Epidermal melanocyte (primary cell): ENCODE measurements around the gene COMT.

Experiments used
- DNase-seq: peaks from one replicate; pipeline ENCODE4 v3.0.0; 2011; ENCODE audit warnings: low spot score; ENCODE audit not compliant: insufficient read length

The COMT gene

DNA sequence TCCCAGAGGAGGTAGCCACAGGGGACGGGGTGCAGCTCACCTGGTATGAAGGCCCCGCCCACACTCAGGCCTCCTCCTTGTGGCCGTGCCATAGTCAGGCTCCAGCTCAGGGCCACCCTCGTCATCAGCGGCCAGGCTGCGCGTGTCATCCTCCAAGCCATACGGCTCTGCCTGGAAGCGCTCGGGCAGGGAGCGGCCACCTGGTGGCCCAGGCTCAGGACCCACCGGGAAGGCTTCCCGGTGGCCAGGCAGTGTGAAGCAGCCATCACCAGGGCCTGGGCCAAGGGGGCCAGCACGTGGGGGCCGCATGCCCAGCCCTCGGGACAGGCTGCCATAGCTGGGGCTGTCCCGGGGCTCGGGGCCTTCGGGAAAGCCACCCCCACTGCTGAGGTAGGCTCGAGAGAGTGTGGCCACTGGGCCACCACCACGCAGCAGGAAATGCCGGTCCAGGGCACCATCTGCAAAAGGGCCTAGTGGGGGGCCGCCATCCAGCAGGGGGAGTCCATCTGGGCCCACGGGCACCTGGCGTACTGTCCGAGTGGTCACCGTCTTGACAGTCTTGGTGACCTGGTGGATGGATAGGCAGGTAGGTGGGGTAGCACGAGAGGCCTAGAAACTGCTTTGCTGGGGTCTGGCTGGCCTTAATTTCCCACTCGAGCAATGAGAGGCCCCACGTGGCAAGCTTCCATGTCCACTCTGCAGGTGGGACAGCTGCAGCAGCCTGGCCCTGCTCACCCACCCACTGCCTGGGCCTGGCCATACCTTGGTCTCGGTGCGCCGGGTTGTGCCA lies 39.8 kb downstream of the COMT start:
- no peak for DNase-seq

DNA sequence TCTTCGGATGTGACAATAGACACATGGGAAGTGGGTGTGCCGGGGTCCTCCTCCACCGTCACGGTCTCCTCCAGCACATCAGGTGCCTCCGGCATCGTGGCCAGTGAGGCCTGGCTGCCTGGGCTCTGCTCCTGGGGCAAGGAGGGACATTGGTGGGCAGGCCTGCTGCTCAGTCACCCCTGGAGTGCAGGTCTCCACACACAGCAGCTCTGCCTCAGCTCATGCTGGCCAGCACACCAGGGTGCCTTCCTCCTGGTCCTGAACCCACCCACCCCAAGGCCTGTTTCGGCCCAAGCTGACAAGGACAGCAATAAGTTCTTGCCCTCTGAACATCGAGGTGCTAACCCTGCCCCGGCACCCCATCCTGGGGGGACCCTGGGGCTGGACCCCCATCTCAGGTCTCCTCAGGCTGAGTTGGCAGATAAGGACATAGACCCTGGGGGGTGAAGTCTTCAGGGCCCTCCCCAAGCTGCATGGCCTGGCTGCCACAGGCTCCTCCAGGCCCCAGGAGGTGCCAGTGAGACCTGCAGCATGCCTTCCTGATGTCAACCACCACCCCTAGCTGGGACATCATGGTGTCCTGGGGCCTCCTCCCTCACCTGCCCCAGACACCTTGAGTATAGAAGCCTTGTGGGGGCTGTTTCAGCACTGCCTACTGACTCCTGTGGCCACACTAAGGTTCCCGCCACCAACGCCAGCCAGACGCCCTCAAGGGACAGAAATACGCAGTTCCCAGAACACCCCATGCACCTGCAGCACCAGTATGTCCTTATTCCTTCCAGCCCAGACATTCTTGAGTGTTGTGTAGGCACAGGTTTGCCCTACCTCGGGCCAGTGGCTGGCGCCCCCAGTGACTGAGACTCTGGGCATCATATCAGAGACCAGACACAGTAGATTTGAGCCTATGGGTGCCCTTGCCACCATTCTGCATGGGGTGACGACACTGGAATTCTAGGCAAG lies 40.7 kb downstream of the COMT start:
- no peak for DNase-seq

DNA sequence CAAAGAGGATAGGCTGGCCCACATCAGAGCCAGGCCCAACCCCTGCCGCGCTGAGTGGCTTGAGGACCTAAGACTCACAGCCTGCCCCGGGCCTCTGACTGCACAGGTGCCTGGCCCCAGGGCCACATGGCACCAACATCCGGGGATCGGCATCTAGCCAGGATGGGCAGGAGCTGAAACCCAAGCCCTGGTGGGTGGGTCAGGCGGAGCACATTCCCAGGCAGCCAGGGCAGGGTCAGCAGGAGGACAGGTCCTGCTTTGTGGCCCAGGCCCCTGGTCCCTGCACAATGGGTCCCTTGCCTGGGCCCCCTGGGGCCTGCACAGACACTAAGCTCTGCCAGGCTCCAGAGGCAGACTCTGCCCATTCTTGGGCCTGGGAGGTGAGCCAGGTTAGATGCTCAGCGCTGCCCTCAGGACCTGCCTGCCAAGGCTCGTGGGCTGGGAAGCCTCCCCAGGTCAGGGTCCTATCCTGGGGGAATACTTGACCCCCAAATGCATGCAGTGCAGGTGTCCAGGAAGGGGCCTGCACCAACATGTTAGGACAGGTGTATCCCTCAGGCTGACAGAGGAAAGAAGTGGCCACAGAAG lies 41.5 kb downstream of the COMT start:
- no peak for DNase-seq

DNA sequence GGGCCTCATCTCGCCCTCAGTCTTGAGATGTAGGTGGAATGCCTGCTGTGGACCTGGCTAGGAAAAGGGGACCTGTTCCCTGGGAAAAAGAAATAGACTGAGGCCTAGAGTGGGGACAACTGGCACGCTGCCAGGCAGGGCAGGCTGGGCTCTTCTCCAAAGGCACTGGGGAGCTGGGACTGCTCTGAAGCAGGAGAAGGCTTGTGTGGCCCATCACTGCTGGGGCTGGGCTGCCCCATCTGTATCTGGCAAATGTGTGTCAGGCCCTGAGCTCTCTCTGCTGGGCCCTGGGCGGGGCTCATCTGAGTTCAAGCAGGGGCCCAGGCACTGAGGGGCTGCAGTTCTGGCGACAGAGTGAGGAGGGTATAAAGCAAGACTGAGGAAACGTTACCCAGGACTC lies 42.2 kb downstream of the COMT start:
- DNase-seq = no peak

DNA sequence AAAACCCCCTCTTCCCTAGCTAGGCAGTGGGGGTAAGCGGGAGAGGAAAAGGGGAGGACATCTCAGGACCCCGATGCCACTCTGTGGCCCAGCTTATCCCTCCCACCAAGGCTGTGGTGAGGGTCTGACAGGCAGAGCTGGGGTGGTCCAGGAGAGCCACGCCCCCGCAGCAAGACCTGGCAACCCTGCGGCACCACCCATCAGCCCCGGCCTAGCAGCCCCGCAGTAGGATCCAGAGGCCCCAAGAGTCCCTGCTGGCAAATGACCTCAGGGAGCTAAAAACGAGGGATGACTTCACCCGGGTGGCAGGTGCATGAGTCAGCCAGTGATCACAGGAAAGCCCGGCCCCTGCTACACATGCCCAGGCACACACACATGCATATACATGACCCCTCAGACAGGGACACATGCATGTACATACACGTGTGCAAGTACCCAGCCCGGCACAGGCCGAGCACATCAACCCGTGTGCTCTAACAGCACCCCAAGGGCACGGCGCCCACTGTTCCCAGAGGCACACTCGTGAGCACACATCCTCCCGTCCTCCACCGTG lies 42.7 kb downstream of the COMT start:
- DNase-seq = no peak

DNA sequence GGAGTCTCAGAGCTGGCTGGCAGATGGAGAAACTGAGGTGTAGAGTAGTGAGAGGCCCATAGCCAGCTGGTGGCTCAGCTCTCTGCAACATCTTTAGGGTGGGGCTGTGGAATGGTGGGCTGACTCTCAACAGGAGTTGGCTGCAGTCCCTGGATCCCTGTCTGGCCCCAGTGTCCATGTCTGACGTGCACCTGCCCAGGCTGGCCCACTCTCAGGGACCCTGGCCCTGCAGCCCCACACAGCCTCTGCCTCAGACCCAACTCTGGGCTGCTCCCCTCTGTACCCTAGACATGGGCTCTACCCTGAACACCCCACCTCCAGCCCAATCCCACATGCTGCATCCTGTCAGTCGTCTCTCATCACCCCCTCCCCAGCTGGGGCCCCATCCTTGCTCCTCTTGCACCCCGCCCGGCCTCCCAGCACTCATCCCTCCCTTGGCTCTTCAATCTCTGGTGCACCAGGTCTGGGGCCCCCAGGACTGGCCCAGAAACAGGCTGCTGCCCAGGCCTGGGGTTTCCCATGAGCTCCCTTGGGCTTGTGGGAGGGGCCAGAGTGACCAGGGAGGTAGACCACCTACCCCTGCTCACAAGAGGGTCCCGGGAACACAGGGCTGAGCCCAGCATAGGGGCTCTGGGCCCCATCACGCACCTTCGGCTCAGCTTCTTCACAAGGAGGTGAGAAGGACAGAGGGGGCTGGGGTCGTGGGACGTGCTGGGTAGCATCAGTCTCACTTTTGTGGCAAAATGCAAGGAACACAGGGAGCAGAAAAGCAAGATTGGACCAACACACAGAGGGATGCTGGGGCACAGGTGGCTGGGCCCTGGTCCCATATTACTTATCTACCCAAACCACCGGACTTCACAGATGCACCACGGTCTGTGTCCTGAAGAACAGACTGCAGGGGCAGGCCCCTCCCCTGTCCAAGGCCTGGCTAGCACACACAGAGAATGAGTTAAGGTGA lies 43.6 kb downstream of the COMT start:
- no peak for DNase-seq

DNA sequence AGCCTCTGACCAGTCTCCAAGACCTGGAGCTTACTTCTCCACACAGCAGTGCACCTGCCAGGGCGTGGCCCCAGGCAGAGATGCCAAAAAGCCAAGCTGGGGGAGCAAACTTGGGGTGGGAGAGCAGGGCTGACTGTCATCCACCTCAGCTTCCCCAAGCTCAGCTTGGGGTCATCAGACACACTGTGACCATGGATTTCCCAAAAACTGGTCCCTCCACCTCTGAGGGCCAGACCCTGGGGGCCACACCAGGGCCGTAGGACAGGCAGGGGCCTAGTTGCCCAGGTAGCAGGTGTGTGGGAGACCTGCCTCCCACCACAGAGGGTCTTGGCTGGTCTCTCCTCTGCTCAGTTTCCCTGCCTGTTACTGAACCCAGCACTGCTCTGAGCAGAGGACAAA lies 44.4 kb downstream of the COMT start:
- no peak for DNase-seq

DNA sequence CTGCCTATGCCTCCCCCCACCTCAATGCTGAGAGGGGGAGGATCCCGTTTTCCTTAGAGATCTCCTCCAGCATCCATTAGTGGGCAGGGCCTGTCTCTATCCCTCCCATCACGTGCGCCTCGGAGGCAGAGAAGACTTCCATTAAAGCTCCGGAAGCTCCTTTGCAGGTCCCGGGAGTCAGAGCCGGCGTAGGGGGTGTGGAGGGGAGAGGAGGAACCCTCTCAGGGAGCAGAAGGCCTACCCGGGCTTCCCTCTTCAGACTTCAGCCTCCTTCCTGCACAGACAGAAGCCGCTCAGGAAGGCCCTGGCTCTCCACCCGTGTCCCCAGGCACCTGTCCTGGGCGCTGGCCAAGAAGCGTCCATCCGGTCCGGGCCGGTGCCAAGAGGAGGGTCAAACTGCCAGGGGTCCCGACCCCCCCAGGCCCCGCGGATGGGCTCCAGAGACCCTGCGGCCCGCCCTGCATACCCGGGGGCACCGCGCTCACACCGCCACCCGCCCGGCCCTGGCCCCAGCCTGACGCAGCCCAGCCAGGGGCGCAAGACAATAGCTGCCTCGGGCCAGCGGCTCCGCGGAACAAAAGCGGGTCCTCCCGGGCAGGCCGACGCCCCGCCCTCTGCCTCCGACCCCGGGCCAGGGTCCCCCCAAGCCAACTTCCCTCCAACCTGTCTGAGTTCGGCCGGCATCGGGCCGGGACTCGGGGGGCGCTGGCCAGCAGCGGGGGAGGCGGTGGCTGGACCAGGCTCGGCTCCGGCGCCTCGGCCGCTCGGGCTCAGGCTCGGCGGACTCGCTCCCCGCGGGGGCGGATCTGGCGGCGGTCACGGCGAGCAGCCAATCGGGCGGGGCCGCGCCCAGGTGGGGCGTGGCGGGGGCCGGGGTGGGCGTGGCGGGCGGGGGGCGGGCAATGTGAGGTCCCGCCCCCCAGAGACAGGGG lies 45.1 kb downstream of the COMT start:
- peak; percentile 93 for DNase-seq

DNA sequence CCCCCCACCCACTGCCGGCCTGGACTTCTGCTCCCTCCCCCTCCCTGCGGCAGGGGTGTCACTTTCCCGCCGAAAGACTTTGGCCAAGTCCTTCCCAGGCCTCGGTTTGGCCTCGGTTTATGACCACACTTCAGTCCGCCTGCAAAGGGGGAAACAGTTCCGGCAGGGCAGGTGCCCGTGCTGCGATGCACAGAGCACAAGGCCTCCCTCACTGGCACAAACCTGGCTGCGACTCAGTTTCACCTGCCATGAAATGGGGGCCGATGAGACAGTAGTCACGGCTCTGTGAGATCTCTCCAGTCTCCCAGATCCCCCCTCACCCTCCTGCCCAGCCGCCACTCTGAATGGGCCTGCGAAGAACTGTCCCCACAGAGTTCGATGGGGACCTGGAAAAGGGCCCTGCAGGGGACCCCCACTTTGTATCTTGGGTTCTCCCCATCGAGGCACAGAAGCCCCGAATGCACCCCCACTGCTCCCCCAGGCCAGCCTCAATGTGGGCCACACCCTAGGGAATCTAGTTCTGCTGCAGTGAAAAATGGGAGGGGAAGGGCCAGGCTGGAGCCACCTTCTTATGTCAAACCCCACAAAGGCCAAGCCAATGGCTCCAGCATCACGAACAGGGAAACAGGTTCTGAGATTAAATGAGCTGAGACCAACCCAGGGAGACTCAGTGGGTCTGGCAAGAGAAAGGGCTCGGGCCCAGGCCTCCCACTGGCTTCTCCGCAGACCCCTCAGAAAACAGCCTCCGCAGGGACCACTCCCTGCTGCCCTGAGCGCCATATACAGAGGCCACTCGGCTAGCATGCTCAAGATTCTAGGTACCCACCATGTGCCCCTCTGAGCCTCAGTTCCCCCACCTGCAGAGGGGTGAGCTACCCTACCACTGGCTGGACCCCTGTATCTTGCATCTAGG lies 46.1 kb downstream of the COMT start:
- DNase-seq = no peak

DNA sequence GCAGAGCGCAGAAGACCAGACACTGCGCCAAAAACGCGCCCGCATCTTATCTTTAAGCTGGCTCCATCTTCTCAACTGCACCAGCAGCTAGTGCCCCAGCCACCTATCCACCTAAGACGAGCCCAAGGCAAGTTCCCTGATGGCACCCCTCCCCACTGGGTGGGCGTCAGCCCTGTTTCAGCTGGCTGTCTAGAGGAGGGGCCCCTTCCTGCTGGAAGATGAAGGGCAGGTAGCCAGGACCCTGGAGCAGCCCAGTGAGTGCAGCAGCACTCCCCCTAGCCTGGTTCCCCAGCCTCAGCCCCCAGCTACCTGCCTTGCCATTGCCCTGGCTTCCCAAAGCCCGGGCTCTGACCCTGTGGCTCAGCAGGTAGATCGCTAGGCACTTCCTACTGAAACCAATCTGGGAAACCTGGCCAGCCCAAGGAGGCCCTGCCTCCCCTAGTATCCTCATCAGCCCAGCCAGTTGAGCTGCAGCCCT lies 46.8 kb downstream of the COMT start:
- no peak for DNase-seq

DNA sequence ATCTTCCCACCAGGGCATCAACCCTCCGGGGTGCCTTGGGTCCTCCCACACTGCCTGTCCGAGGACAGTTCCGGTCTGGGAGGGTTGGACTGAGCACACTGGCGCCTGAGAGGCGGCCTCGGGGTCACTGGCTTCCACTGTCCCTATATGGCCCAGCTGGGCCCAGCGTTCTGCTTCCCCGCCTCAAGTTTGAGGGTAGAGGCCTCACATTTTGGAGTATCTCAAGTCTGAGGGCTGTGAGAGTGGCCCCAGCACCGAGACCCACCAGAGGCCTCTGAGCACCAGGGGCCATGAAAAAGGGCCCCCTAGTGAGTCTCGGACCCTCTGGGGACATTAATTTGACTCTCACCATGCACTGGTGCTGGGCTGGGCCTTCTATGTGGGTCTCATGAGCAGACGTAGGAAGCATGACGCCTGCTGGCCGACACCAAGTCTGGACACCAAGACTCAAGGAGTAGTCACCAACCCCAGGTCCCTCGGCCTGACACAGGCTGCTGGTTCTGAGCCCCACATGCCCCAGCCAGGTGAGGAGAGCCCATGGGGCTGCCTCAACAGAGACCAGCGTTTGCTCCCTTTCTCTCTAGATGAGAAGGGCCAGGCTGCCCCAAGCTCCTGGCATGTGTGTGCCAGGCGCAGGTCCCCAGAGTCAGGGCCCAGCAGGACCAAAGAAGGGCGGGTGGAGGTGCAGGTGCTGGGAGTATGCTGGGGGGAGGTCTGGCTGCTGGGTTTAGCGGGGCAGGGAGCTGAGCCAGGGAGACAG lies 47.6 kb downstream of the COMT start:
- no peak for DNase-seq

DNA sequence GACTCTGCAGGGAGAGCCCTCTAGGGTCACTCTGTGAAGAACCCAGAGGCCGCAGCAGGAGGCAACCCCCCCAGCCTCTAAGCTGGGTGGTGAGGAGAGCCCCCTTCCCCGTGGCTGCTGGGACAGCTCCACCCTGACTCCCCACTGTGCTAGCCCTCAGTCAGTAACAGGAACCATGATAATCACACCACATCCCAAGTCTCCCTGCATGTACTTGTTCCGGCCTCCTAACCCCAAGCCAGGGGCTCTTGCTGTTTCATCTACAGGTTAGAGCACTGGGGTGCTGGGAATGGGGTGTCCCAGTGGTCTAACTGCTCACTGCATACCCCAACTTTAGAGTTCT lies 48.1 kb downstream of the COMT start:
- no peak for DNase-seq

DNA sequence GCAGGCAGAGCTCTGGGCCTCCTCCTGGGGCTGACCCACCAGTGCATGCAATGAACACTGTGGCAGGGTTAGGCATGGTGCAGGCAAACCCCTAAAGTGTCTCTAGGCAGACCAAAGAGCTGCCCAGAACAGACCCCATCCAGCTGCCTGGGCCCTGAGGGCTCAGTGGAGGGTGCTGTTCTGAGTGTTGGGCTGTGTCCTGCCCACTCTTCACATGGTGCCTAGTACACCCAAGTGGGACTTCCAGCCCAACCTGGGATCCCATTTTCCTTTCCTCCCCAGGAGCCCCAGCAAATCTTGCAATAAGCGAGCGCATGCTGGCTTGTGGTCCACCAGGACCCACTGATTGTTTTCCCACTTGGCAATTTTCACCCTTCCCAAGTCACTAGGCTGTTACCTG lies 48.6 kb downstream of the COMT start:
- DNase-seq = no peak

DNA sequence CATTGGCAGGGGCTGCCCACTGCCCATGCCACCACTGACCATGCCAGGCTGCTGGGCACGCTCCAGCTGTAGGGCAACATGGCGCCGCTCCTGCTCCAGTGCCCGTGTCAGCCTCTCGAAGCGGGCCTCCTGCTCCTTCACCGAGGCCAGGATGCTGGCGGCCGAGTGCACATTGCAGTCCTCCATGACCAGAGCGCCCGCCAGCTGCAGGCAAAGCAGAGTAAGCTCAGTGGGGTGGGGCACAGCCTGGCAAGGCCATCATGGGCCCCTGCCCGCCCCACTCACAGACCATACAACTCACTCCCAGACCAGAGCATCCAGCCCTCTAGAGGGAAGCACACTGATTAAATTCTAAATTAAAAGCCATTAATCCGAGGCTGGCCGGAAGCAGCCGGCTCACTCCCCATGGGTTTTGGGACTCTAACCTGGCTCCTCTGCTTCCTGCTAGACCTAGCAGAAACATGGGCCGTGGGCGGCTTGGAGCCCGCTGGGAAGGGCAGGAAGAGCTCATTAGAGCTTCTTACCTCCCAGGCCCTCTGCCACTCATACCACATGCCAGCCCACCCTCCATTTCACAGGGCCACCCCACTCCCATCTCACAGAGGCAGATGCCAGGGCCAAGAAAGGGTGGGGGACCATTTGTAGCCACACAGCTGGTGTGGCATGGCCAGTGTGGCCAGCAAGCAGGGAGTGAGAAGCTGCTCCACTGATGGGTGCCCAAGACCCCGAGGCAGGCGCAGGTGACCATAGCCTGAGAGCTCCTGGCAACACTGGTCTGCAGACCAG lies 49.2 kb downstream of the COMT start:
- DNase-seq = no peak

DNA sequence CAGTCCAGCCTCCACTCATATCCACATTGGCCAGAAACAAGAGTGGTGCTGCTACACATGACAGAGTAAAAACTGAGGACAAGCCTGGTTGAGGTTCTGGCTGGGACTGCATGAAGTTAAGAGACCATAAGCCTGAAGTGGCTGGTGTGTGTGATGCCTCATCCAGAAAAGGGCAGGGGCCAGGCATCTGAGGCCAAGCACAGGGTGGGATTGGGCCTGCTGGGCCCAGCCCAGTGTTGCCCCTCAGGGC lies 49.7 kb downstream of the COMT start:
- DNase-seq = no peak

DNA sequence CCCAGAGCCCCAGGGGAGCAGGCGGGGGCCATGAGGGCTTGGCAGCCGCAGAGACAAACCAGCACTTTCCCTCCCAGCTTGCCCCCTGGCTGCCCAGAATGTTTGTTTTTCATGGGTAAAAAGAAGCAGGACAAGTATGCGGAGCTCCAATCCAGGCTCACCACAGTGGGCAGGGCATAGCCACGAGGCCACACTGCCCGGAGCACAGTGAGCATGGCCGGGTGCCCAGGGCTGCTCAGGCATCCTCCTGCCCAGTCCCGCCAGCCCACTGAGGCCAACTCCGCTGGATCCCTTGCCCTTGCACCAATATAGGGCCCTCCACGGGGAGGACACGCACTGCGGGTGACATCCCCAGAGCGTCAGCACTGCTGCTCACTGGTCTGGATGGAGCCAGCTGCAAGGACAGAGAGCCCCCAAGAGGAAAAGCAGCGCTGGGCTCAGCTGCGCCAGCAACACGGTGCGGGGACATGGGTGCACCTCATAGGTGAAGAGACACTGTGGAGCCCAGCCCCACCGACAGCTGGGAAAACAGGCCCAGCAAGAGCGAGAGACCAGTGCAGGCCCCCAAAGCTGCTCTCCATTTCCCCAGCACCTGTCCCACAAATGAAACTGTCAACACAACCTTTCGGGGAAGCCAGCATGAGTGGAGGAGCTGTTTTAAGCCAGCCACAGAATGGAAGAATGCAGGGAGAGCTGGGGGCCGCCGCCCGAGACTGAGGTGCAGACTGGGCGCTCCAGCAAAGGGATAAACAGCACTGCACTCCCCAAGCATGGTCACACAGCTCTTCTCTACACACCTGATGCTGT lies 50.3 kb downstream of the COMT start:
- DNase-seq = no peak
